PC-9 (cell line): Measurements from ENCODE around the gene NACC2.
"Not testable (repeated sequence)": the region's sequence is repeated elsewhere in the genome, so short reads cannot be mapped to it uniquely, and the experiment has no call there.

ENCODE experiments used
- CTCF ChIP-seq: fragments of 200-600 bp; sonication (generic); conservative IDR thresholded peaks from 2 replicates; pipeline ENCODE4 v1.6.1; 2017; ENCODE audit warnings: mixed run types, antibody characterized with exemption, mild to moderate bottlenecking, moderate library complexity
- EZH2 ChIP-seq: fragments of 200-600 bp; sonication (generic); IDR thresholded peaks from 2 replicates; pipeline ENCODE4 v1.8.0; 2017; ENCODE audit warnings: antibody characterized with exemption, low read depth

GRCh38 chr9:136026943-136027289, 68.2 kb downstream of the NACC2 start:
- not testable (repeated sequence) for TF ChIP-seq CTCF, EZH2
